Esophagus squamous epithelium (tissue), 4 donors: ENCODE measurements around the gene PVALEF.

ENCODE experiments used
- POLR2A ChIP-seq, 4 donors: fragments of 450-650 bp; IDR thresholded peaks; one replicate each; pipeline ENCODE4 v1.6.1; 2017; ENCODE audit warnings: antibody characterized with exemption in 4 of 4, mild to moderate bottlenecking in 4 of 4, moderate library complexity in 3 of 4
- TF ChIP-seq, protein P1 (sequence below), 6 experiments: fragments of 450-650 bp in 4 of 6; fragments of 200-600 bp in 2 of 6; sonication (generic) in 2 of 6; IDR thresholded peaks; one replicate each; pipeline ENCODE4 v1.5.1; 2016 to 2019; ENCODE audit warnings: antibody characterized with exemption in 6 of 6, mild to moderate bottlenecking in 4 of 6, moderate library complexity in 4 of 6

DNA sequence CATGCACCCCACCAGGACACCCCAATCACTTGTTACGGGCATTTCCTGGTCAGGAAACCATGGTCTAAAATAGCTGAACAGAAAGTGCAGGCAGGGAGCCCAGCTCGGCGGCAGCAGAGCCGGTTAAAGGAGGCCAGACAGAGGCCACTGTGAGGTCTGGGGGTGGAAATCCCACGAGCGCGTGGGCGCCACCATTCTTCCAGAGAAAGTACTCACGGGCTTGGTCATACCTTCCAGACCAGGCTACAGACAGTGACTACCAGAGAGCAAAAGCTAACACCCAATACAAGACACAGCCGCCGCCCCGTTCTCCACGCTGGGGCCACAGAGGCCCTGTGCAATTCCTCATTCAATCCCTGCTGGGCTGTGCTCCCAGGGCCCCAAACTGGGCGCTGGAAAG, 45.6 kb downstream of the PVALEF start:
- TF ChIP-seq, protein P1, sequence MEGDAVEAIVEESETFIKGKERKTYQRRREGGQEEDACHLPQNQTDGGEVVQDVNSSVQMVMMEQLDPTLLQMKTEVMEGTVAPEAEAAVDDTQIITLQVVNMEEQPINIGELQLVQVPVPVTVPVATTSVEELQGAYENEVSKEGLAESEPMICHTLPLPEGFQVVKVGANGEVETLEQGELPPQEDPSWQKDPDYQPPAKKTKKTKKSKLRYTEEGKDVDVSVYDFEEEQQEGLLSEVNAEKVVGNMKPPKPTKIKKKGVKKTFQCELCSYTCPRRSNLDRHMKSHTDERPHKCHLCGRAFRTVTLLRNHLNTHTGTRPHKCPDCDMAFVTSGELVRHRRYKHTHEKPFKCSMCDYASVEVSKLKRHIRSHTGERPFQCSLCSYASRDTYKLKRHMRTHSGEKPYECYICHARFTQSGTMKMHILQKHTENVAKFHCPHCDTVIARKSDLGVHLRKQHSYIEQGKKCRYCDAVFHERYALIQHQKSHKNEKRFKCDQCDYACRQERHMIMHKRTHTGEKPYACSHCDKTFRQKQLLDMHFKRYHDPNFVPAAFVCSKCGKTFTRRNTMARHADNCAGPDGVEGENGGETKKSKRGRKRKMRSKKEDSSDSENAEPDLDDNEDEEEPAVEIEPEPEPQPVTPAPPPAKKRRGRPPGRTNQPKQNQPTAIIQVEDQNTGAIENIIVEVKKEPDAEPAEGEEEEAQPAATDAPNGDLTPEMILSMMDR (IDR thresholded peaks at IDR 0.05) = no peak
- no peak for TF ChIP-seq POLR2A (IDR thresholded peaks at IDR 0.05)
